OCI-LY1 (cell line): Measurements from ENCODE around the gene MAPT.

Experiments
- H2AFZ ChIP-seq: fragments of 200-600 bp; sonication (generic), shearing (Covaris generic); 2 replicates; pipeline ENCODE4 v1.6.0; 2014; ENCODE audit warnings: antibody characterized with exemption, mild to moderate bottlenecking, low read length
- H3F3A ChIP-seq: fragments of 200-600 bp; sonication (generic), shearing (Covaris generic); 2 replicates; pipeline ENCODE4 v1.6.0; 2014; ENCODE audit warnings: mild to moderate bottlenecking, antibody characterized with exemption, low read length, moderate library complexity; ENCODE audit not compliant: insufficient read depth
- H3K27ac ChIP-seq: fragments of 200-600 bp; sonication (generic); 2 replicates; pipeline ENCODE4 v1.5.1; 2014; ENCODE audit warnings: low read length, mixed run types, mild to moderate bottlenecking, low read depth; ENCODE audit not compliant: poor library complexity, severe bottlenecking
- H3K27me3 ChIP-seq: fragments of 200-600 bp; sonication (generic); 2 replicates; pipeline ENCODE4 v1.6.0; 2014; ENCODE audit warnings: antibody characterized with exemption, mild to moderate bottlenecking, low read length, moderate library complexity; ENCODE audit not compliant: insufficient read depth
- H3K36me3 ChIP-seq: fragments of 200-600 bp; sonication (generic); 2 replicates; pipeline ENCODE4 v1.6.1; 2014; ENCODE audit warnings: mild to moderate bottlenecking, antibody characterized with exemption, low read length, moderate library complexity, mixed read lengths; ENCODE audit not compliant: insufficient read depth
- H3K4me1 ChIP-seq: fragments of 200-600 bp; sonication (generic); 2 replicates; pipeline ENCODE4 v1.5.1; 2014; ENCODE audit warnings: mild to moderate bottlenecking, low read length, moderate library complexity; ENCODE audit not compliant: insufficient read depth, severe bottlenecking
- H3K4me2 ChIP-seq: fragments of 200-600 bp; sonication (generic), shearing (Covaris generic); 2 replicates; pipeline ENCODE4 v1.6.1; 2014; ENCODE audit warnings: low read length
- H3K4me3 ChIP-seq: fragments of 200-600 bp; sonication (generic); 2 replicates; pipeline ENCODE4 v1.5.1; 2014; ENCODE audit warnings: low read length, low read depth, mild to moderate bottlenecking, mixed read lengths; ENCODE audit not compliant: poor library complexity, severe bottlenecking
- H3K79me2 ChIP-seq: fragments of 200-600 bp; shearing (Covaris generic); 2 replicates; pipeline ENCODE4 v1.6.1; 2016; ENCODE audit warnings: mixed run types, low read length, mixed read lengths; ENCODE audit not compliant: insufficient read depth
- H3K9ac ChIP-seq: fragments of 200-600 bp; sonication (generic), shearing (Covaris generic); 2 replicates; pipeline ENCODE4 v1.6.1; 2014; ENCODE audit warnings: mild to moderate bottlenecking, low read length, mixed read lengths
- H3K9me2 ChIP-seq: fragments of 200-600 bp; sonication (generic), shearing (Covaris generic); 2 replicates; pipeline ENCODE4 v1.6.1; 2014; ENCODE audit warnings: low read depth, mild to moderate bottlenecking, low read length, mixed read lengths
- H3K9me3 ChIP-seq: fragments of 200-600 bp; shearing (Covaris generic); 2 replicates; pipeline ENCODE4 v1.6.1; 2014; ENCODE audit warnings: low read length, mixed read lengths
- H4K20me1 ChIP-seq: fragments of 200-600 bp; sonication (generic), shearing (Covaris generic); 2 replicates; pipeline ENCODE4 v1.6.0; 2016; ENCODE audit warnings: mild to moderate bottlenecking, low read length; ENCODE audit not compliant: insufficient read depth
- CTCF ChIP-seq: fragments of 200-600 bp; sonication (generic), shearing (Covaris generic); IDR thresholded peaks from 2 replicates; pipeline ENCODE4 v1.5.1; 2017; ENCODE audit warnings: mild to moderate bottlenecking, antibody characterized with exemption, low read length, moderate library complexity, mixed read lengths
- EZH2 ChIP-seq: fragments of 200-600 bp; sonication (generic), shearing (Covaris generic); IDR thresholded peaks from 2 replicates; pipeline ENCODE4 v1.8.0; 2017; ENCODE audit warnings: borderline replicate concordance, mixed run types, mild to moderate bottlenecking, antibody characterized with exemption, low read length, moderate library complexity, mixed read lengths

MAPT gene

GRCh38 chr17:45987706-45988105, 93.4 kb downstream of the MAPT start:
- Histone ChIP-seq H4K20me1 (no peaks in the 10 kb centered on the region), H3K4me2 (no peak overlapping the region), H3K79me2 (no peaks in the 10 kb centered on the region), H3K27ac (no peak overlapping the region), H3F3A (no peaks in the 10 kb centered on the region), H3K4me3 (no peak overlapping the region), H3K4me1 (no peaks in the 10 kb centered on the region), H2AFZ (no peak overlapping the region), H3K9me2 (no peaks in the 10 kb centered on the region), H3K9ac (no peak overlapping the region), H3K9me3 (no peaks in the 10 kb centered on the region), H3K36me3 (no peaks in the 10 kb centered on the region), H3K27me3 (no peaks in the 10 kb centered on the region; the same call in 1 of the 2 replicates)
- no peak for TF ChIP-seq EZH2
- TF ChIP-seq CTCF, result no peak

- Histone ChIP-seq H3F3A (no peaks in the 10 kb centered on the region), H3K27ac (no peak overlapping the region), H3K27me3 (no peaks in the 10 kb centered on the region; the same call in 1 of the 2 replicates), H2AFZ (no peak overlapping the region), H3K9me3 (no peaks in the 10 kb centered on the region), H3K9me2 (no peaks in the 10 kb centered on the region), H3K4me3 (no peak overlapping the region), H3K79me2 (no peaks in the 10 kb centered on the region), H3K4me1 (no peaks in the 10 kb centered on the region), H3K4me2 (no peak overlapping the region), H3K36me3 (no peaks in the 10 kb centered on the region), H4K20me1 (no peaks in the 10 kb centered on the region), H3K9ac (no peak overlapping the region)
- TF ChIP-seq CTCF (no peak), EZH2 (no peak)
These were observed 95.4 kb downstream of the MAPT start for GRCh38 chr17:45989759-45990158.

- Histone ChIP-seq H3F3A (no peaks in the 10 kb centered on the region), H3K9me3 (no peaks in the 10 kb centered on the region), H3K4me2 (no peak overlapping the region), H3K36me3 (no peaks in the 10 kb centered on the region), H3K27ac (no peak overlapping the region), H3K9ac (no peak overlapping the region), H4K20me1 (no peaks in the 10 kb centered on the region), H3K4me1 (no peaks in the 10 kb centered on the region), H3K9me2 (no peaks in the 10 kb centered on the region), H3K27me3 (no peaks in the 10 kb centered on the region; the same call in 1 of the 2 replicates), H2AFZ (no peak overlapping the region), H3K4me3 (no peak overlapping the region), H3K79me2 (no peaks in the 10 kb centered on the region)
- TF ChIP-seq CTCF, result no peak; the same call in 1 of the 2 replicates
- no peak for TF ChIP-seq EZH2
These were observed 96.5 kb downstream of the MAPT start for GRCh38 chr17:45990886-45991285.
